Right ventricle myocardium inferior (tissue), 1 donor: ENCODE measurements around the gene SRP9. TPM values are rescaled to one million over a fixed set of nuclear protein-coding genes. Genes with fewer than 3 reads are reported as not detected.
"Not testable (repeated sequence)": the region's sequence is repeated elsewhere in the genome, so short reads cannot be mapped to it uniquely, and the experiment has no call there.

Source experiments
- ATAC-seq: fragments of 200-7000 bp; cut with Tn5 transposase; one replicate; pipeline ENCODE4 v1.9.1; 2020; ENCODE audit warnings: mild to moderate bottlenecking, moderate library complexity
- DNase-seq: peaks from one replicate; pipeline ENCODE4 v3.0.0; 2021; ENCODE audit errors: missing footprints
- intact Hi-C: fragments of 100-400 bp; cut with DNase I; formaldehyde crosslinking; loops from one replicate; pipeline ENCODE4 v1.11.0; 2022
- total RNA-seq: library from RNA; stranded (reverse); fragmentation: NEBNext Ultra II Directional; extraction: Animal tissue kit (Norgen Biotek cat#: 25700); gene quantifications from one replicate; pipeline ENCODE4 v1.2.1, GENCODE V29; 2021
- donor health status: DM: no; HTN: yes; CAD: no; lungs with severe emphysema.

The SRP9 gene
- total RNA-seq, 1 donor from 2014 or later, result 192 TPM

GRCh38 chr1:225750875-225751824 lies 26.5 kb upstream of the SRP9 start:
- ATAC-seq (no peak), DNase-seq (no peak)
- intact Hi-C loops, result loop anchor here (5.0 kb wide), 1 partner anchor 99 kb away; the partner anchor contains the start of gene ENAH

GRCh38 chr1:225752245-225752644 lies 25.4 kb upstream of the SRP9 start:
- intact Hi-C loops, result loop anchor here (5.0 kb wide), 1 partner anchor 100 kb away; the partner anchor contains the start of gene ENAH
- ATAC-seq (no peak), DNase-seq (no peak)

GRCh38 chr1:225754940-225755641 lies 22.5 kb upstream of the SRP9 start:
- ATAC-seq (peak; percentile 60), DNase-seq (no peak)
- intact Hi-C loops, result loop anchor here (5.0 kb wide), 1 partner anchor 103 kb away; the partner anchor contains the start of gene ENAH

GRCh38 chr1:225755671-225756319 lies 21.8 kb upstream of the SRP9 start:
- peak; percentile 18 for ATAC-seq
- intact Hi-C loops, result no loop called here

GRCh38 chr1:225757927-225758656 lies 19.5 kb upstream of the SRP9 start:
- DNase-seq, result no peak
- intact Hi-C loops, result no loop called here
- ATAC-seq, result no peak

More at GRCh38 chr1:225755671-225756319, 21.8 kb upstream of the SRP9 start:
- DNase-seq, result no peak

- intact Hi-C loops, DNase-seq, ATAC-seq: not testable (repeated sequence)
Observed at GRCh38 chr1:225759972-225760371, 17.7 kb upstream of the SRP9 start.

GRCh38 chr1:225760531-225760930 lies 17.1 kb upstream of the SRP9 start:
- ATAC-seq (no peak), DNase-seq (no peak)
- intact Hi-C loops, result no loop called here

- intact Hi-C loops, ATAC-seq: not testable (repeated sequence)
Observed at GRCh38 chr1:225761395-225761794, 16.2 kb upstream of the SRP9 start.

GRCh38 chr1:225762002-225762441 lies 15.6 kb upstream of the SRP9 start:
- ATAC-seq (no peak), DNase-seq (no peak)
- intact Hi-C loops, result no loop called here

More at GRCh38 chr1:225761395-225761794, 16.2 kb upstream of the SRP9 start:
- not testable (repeated sequence) for DNase-seq

GRCh38 chr1:225762444-225762843 lies 15.2 kb upstream of the SRP9 start:
- intact Hi-C loops, result no loop called here
- no peak for DNase-seq
- ATAC-seq, result no peak

GRCh38 chr1:225763716-225764548 lies 13.7 kb upstream of the SRP9 start:
- intact Hi-C loops, result no loop called here
- DNase-seq (no peak), ATAC-seq (peak; percentile 38)

GRCh38 chr1:225765982-225766674 lies 11.5 kb upstream of the SRP9 start:
- no peak for DNase-seq
- intact Hi-C loops, result no loop called here
- no peak for ATAC-seq

GRCh38 chr1:225766967-225767633 lies 10.5 kb upstream of the SRP9 start:
- intact Hi-C loops, result no loop called here
- DNase-seq (no peak), ATAC-seq (peak; percentile 38)

- intact Hi-C loops, result no loop called here
- peak; percentile 78 for ATAC-seq
- peak; percentile 89 for DNase-seq
Observed at GRCh38 chr1:225767634-225768540, 9.7 kb upstream of the SRP9 start.

GRCh38 chr1:225768662-225769426 lies 8.8 kb upstream of the SRP9 start:
- intact Hi-C loops, result no loop called here
- DNase-seq (no peak), ATAC-seq (no peak)
